Heart left ventricle (tissue), 13 donors: ENCODE data around the gene DNAAF6.

Source experiments
- CTCF ChIP-seq, 12 donors: fragments of 200-600 bp; sonication (generic) in 4 of 12; IDR thresholded peaks; one replicate each; pipeline versions ENCODE4 v1.5.0 to v1.8.0; 2018 to 2022; ENCODE audit warnings: antibody characterized with exemption in 12 of 12, mild to moderate bottlenecking in 5 of 12
- POLR2A ChIP-seq, 2 donors: fragments of 450-650 bp; IDR thresholded peaks; one replicate each; pipeline ENCODE4 v1.6.1; 2017; ENCODE audit warnings: antibody characterized with exemption in 2 of 2, mild to moderate bottlenecking in 2 of 2, moderate library complexity in 2 of 2
- donor health status: ischemic (EF 13 %, LVEDD 7.1; RV severe dilation, severe dysfunction).
- donor health status: DM: no; HTN: yes; CAD: no.
- donor health status: DM: no; HTN: no; CAD: no.
- donor health status: ischemic (EF 25% LVEDD 6.9; RV normal size, moderate dysfunction).
- donor health status: ischemic (EF 25% LVEDD 5.7; RV mildly dilated, moderate dysfunction).
- donor health status: ischemic (EF 35%, LVEDD 5.7; RV mildly dilated, moderate dysfunction).
- donor health status: nonischemic (EF 11% LVEDD 7.7; RV severe dilation, severe dysfunction).
- donor health status: DM: yes; HTN: yes; CAD: no.
- donor health status: PGD.
- donor health status: ischemic (EF 29% LVEDD 5.4; RV normal size, mild dysfunction).
- donor health status: nonischemic (EF 23%, LVEDD 6.1; RV moderate dilation, normal function).

- TF ChIP-seq POLR2A (IDR thresholded peaks at IDR 0.05) = no peak
- no peak for TF ChIP-seq CTCF (IDR thresholded peaks at IDR 0.05)
Measured at GRCh38 chrX:107199491-107199890, 6.9 kb upstream of the DNAAF6 start.
